GM21737 (cell line): ENCODE data around the gene ACBD4.

ENCODE experiments used
- ATAC-seq: cut with Tn5 transposase; IDR thresholded peaks from one replicate; pipeline ENCODE4 v1.9.1; 2021; ENCODE audit warnings: mild to moderate bottlenecking, moderate library complexity; ENCODE audit not compliant: unreplicated experiment

The ACBD4 gene

DNA sequence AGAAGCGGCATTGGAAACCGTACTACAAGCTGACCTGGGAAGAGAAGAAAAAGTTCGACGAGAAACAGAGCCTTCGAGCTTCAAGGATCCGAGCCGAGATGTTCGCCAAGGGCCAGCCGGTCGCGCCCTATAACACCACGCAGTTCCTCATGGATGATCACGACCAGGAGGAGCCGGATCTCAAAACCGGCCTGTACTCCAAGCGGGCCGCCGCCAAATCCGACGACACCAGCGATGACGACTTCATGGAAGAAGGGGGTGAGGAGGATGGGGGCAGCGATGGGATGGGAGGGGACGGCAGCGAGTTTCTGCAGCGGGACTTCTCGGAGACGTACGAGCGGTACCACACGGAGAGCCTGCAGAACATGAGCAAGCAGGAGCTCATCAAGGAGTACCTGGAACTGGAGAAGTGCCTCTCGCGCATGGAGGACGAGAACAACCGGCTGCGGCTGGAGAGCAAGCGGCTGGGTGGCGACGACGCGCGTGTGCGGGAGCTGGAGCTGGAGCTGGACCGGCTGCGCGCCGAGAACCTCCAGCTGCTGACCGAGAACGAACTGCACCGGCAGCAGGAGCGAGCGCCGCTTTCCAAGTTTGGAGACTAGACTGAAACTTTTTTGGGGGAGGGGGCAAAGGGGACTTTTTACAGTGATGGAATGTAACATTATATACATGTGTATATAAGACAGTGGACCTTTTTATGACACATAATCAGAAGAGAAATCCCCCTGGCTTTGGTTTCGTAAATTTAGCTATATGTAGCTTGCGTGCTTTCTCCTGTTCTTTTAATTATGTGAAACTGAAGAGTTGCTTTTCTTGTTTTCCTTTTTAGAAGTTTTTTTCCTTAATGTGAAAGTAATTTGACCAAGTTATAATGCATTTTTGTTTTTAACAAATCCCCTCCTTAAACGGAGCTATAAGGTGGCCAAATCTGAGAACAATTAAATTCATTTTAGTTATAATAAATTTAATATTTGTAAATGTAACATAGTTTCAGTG lies 14.5 kb downstream of the ACBD4 start:
- ATAC-seq = no peak

- no peak for ATAC-seq
Measured at GRCh38 chr17:45150911-45151809, 15.7 kb downstream of the ACBD4 start.

DNA sequence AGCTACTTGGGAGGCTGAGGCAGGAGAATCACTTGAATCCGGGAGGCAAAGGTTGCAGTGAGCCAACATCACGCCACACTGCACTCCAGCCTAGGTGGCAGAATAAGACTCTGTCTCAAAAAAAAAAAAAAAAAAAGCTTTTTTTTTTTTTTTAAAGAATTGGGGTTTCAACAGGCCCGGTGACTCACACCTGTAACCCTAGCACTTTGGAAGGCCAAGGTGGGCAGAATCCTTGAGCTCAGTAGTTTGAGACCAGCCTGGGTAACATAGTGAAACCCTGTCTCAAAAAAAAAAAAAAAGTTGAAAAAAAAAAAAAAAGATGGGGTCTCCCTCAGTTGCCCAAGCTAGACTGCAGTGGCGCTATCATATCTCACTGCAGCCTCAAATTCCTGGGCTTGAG lies 19.5 kb downstream of the ACBD4 start:
- no peak for ATAC-seq

GRCh38 chr17:45155483-45155882 lies 20.0 kb downstream of the ACBD4 start:
- no peak for ATAC-seq

DNA sequence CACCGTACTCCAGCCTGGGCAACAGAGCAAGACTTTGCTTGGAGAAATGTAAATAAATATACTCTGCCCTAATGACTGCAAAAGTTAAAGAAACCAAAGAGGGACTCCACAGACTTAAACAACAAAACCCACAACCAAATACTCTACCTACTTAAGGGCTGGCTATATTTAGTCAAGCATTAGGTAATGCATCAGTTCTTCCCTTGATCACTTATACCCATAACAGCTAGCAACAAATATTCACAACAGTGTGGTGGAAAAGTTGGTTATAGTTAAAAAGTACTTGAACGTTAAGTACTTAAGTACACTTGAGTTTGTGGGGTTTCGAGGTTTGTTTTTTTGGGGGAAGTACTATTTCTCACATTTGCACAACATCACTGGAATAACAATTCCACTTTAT lies 20.8 kb downstream of the ACBD4 start:
- ATAC-seq = no peak

- ATAC-seq = peak; percentile 15
Measured at GRCh38 chr17:45160447-45161287, 25.2 kb downstream of the ACBD4 start.

GRCh38 chr17:45161288-45162024 lies 26.0 kb downstream of the ACBD4 start, which contains the start of gene HEXIM2:
TSS of gene HEXIM2 (plus strand) at chr17:45161875. CDS start at chr17:45162794, 919 bp downstream.
- ATAC-seq = peak; percentile 86

GRCh38 chr17:45162025-45162687 lies 26.7 kb downstream of the ACBD4 start:
- no peak for ATAC-seq

DNA sequence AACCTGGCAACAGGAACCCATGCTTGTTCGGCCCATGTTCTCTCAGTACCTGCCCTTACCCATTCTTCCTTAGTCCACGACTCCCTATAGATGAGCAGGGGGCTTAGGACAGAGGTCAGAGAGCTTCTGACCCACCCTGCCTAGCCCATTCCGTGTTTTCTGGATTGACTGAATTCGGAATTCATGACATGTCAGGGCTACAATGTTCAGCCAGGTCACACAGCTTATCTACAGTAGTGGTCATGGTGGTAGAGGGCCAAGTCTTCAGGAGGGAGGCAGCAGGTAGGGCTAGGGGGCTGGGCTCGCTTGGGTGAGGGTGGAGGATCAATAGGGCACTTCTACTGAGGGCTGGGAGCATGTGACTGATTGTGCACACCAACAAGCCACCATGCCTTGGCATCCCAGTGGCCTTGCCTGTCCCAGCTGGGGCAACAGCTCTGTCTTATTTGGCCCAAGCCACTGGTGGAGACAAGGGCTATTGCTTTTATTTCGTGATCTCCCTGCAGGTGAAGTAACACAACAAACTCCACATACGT lies 29.3 kb downstream of the ACBD4 start:
- no peak for ATAC-seq

- no peak for ATAC-seq
Measured at GRCh38 chr17:45168991-45169752, 33.7 kb downstream of the ACBD4 start.

- ATAC-seq = no peak
Measured at GRCh38 chr17:45170280-45170930, 34.9 kb downstream of the ACBD4 start.

DNA sequence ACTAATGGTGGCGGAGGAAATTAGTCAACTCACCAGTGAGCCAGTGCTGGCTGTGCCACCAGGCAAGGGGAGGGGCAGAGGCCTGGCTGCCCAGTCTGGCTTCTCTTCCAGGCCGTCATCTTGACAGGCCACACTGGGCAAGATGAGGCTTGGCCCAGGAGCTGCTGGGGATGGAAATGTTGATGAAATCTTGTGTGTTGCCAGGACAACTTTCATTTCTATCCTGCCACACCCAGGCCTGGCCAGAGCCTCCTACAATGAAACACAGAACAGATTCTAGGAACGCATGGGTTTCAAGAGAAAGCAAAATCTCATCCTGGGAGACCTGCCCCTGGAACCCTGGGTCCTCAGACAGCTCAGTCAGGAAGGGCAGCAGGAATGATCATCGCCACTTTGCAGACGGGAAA lies 35.4 kb downstream of the ACBD4 start:
- no peak for ATAC-seq

DNA sequence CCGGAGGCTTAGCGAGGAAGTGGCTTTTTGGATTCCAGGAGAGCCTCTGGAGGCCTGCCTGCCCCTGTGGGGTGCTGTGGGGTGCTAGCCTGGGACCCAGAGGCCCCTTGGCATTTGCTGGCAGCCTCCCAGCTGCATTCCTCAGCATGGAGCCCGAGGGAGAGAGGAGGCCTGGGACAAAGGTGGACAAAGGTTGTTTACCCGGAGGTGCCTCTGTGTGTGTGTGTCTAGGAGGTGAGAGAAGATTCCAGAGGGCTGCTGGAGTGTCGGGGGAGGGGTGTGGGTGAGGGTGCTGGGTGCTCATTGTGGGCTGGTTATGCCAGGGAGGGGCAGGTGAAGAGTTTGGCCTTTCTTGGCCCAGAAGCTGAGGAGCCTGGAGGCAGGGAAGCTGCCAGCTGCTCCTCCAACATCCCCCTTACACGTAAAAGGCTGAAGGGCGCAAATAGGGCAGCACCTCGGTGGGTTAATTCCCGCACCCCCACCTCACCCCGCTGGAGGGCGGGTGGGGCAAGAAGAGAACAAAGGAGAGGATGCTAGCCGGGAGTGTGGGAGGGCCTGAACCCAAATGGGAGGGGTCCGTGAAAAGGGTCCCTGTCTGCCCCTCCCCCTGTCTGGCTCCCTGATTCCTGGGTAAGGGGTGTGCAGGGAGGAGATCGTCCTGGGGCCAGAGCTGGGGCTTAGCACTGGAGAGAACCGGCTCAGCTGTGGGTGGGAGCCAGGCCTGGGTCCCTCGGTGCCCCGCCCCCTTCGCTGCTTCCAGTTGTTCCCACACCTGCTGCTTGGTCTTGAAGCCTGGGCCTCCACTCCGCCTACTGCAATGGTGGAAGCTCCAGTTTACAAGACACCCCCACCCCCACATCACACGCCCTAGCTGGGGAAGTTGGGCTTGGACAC lies 36.1 kb downstream of the ACBD4 start:
- ATAC-seq = no peak

- no peak for ATAC-seq
Measured at GRCh38 chr17:45172232-45172540, 36.7 kb downstream of the ACBD4 start.

DNA sequence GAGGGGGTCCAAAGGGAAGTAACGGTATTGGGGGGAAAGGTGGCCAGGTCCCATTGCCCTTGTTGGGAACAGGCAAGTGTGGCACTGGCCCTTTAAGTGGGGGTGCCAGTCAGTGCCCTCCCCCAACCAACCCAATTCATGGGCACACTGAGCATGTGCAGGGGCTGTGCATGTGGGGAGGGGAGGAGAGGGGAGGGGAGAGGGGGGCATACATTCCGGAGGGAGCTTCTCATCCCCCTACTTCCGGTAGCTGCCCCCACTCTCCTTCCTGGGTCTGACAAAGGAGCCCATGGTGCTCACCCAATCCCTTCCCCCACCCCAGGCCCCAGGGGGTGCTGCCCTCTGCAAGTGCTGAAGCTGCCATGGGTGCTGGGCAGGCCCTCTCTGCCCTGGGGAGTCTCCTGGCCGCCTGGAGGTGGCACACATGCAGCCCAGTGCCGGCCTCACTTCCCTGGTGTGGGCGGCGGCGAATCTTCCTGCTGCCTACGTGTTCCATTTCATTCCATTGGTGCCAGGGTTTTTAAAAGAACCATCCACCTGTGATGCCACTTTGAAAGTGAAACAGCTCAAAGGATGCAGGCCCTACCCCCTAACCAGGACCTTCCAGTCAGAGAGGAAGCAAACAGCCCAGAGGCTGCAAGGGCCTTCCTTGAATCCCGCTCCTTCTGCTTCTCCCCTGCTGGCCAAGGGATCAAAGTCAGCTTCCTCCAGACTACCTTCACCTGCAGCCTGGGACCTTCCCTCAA lies 37.2 kb downstream of the ACBD4 start:
- no peak for ATAC-seq

DNA sequence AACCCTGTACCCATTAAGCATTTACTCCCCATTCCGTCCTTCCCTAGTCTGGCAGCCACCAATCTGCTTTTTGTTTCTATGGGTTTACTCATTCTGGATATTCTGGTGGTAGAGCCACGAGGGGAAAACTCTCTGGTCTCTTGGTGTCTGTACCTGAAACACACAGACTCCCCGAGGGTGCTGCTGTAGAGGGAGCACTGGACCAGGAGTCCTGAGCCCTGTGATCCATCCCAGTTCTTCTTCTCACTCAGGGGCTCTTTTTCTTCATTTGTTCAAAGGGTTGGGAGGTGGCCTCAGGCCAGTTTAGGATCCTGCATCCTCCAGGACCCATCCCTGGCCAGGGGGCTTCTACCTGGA lies 40.2 kb downstream of the ACBD4 start:
- ATAC-seq = no peak
